Transverse colon (tissue), 4 donors: ENCODE measurements around the gene SLC26A6. TPM values are rescaled to one million over a fixed set of nuclear protein-coding genes. Genes with fewer than 3 reads are reported as not detected.

Experiments used
- DNase-seq: peaks from one replicate; pipeline ENCODE4 v3.0.0-alpha.2; 2019
- H3K27ac ChIP-seq, 4 donors: fragments of 200-600 bp; sonication (generic); 2 replicates each; pipeline ENCODE4 v1.5.1; 2016 to 2018; ENCODE audit warnings: inconsistent platforms in 4 of 4
- H3K27me3 ChIP-seq: fragments of 200-600 bp; sonication (generic); 2 replicates; pipeline ENCODE4 v1.5.1; 2017; ENCODE audit warnings: inconsistent platforms
- H3K36me3 ChIP-seq, 4 donors: fragments of 200-600 bp; sonication (generic); 2 replicates each; pipeline ENCODE4 v1.5.1; 2017 to 2019; ENCODE audit warnings: inconsistent platforms in 4 of 4
- H3K4me1 ChIP-seq, 4 donors: fragments of 200-600 bp; sonication (generic); 2 replicates each; pipeline ENCODE4 v1.5.1; 2017 to 2020; ENCODE audit warnings: inconsistent platforms in 4 of 4
- H3K4me3 ChIP-seq, 4 donors: fragments of 200-600 bp; sonication (generic); 1 replicate in 1 of 4; 2 replicates in 3 of 4; pipeline versions ENCODE4 v1.5.1 to v1.6.1; 2017 to 2019; ENCODE audit warnings: inconsistent platforms in 4 of 4
- H3K9me3 ChIP-seq, 2 donors: fragments of 200-600 bp; sonication (generic); 2 replicates each; pipeline ENCODE4 v1.5.1; 2017 to 2019; ENCODE audit warnings: inconsistent platforms in 2 of 2
- EP300 ChIP-seq: sonication (generic); formaldehyde crosslinking; IDR thresholded peaks from one replicate; pipeline ENCODE4 v1.6.1; 2017; ENCODE audit warnings: antibody characterized with exemption, low read depth
- POLR2A ChIP-seq: fragments of 450-650 bp; IDR thresholded peaks from one replicate; pipeline ENCODE4 v1.6.1; 2016; ENCODE audit warnings: antibody characterized with exemption, mild to moderate bottlenecking, moderate library complexity
- POLR2AphosphoS5 ChIP-seq, 3 donors: sonication (generic); formaldehyde crosslinking; IDR thresholded peaks; one replicate each; pipeline ENCODE4 v1.6.1; 2016; ENCODE audit warnings: antibody characterized with exemption in 3 of 3
- WGBS, 2 donors: methylation state at CpG; one replicate each; pipeline ENCODE4 v1.1.5; 2018; ENCODE audit warnings: low coverage in 1 of 2; 5-methylcytosine and 5-hydroxymethylcytosine counted together
- in situ Hi-C, 4 donors: fragments of 200-750 bp; cut with MboI; loops; one replicate each; pipeline versions ENCODE4 v1.15.0 to v1.15.1; 2017; ENCODE audit warnings: low sequenced_read_pairs in 3 of 4, low pct_ligation_motif_present in 1 of 4, low pct_unique_long_range_greater_than_20kb in 1 of 4
- intact Hi-C: fragments of 100-400 bp; cut with DNase I; formaldehyde crosslinking; loops from one replicate; pipeline ENCODE4 v1.15.1; 2023; ENCODE audit warnings: low total_unique reads
- total RNA-seq, 4 donors: library from RNA; depleted of rRNA; stranded (reverse); fragments of >200 nt; gene quantifications; one replicate each; pipeline ENCODE4 v1.1.0, GENCODE V29; 2016
- TF ChIP-seq, protein P1 (sequence below), 5 experiments: fragments of 200-600 bp in 3 of 5; fragments of 450-650 bp in 2 of 5; sonication (generic) in 3 of 5; IDR thresholded peaks; 1 replicate in 2 of 5; 2 replicates in 3 of 5; pipeline ENCODE4 v1.5.1; 2016 to 2017; ENCODE audit warnings: antibody characterized with exemption in 5 of 5, inconsistent platforms in 3 of 5, mild to moderate bottlenecking in 2 of 5, moderate library complexity in 1 of 5

Gene SLC26A6
- total RNA-seq, 4 donors from 2014 or later, result 134 to 282 (median 193) TPM

DNA sequence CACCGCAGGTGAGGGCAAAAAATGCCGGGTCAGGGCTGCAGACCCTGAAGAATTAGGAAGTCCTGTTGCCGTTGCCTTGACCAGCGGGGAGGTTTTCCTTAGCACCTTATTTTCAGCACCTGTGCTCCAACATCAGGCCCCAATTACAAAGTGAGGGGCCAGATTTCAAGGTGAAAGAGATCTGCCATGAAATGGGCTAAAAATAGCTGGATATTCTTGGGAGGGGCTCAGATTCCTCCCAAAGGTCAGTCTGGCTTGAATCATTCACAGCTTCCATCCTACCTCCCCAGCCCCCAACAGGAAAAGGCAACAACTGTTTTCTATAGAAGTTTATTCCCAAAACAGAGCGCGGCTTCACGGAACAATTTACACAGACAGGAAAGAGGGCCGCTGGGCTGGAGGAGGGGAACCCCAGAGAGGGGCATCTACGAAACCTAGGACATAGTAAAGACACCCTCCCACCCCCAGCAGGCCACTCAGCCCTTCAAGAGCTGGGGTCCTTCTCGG, 941 bp upstream of the SLC26A6 start:
- intact Hi-C loops (no loop called here), in situ Hi-C loops (no loop called here)
- Histone ChIP-seq H3K27ac (peak overlapping the region; percentile 79 to 95 (median 91)), H3K27me3 (no peaks in the 10 kb centered on the region), H3K36me3 (no peaks in the 10 kb centered on the region), H3K9me3 (no peaks in the 10 kb centered on the region), H3K4me1 (peaks cover 15 to 23% (median 20%) of the 10 kb centered on the region in 4 donors), H3K4me3 (peak overlapping the region; percentile 60 to 96 (median 69))
- DNase-seq, result no peak
- WGBS, 2 donors, result 46% methylated on average over 10 of the region's 10 CpGs; no CpG with 5 or more reads in 1 of the 2 donors
- no peak for TF ChIP-seq EP300
- TF ChIP-seq, protein P1, sequence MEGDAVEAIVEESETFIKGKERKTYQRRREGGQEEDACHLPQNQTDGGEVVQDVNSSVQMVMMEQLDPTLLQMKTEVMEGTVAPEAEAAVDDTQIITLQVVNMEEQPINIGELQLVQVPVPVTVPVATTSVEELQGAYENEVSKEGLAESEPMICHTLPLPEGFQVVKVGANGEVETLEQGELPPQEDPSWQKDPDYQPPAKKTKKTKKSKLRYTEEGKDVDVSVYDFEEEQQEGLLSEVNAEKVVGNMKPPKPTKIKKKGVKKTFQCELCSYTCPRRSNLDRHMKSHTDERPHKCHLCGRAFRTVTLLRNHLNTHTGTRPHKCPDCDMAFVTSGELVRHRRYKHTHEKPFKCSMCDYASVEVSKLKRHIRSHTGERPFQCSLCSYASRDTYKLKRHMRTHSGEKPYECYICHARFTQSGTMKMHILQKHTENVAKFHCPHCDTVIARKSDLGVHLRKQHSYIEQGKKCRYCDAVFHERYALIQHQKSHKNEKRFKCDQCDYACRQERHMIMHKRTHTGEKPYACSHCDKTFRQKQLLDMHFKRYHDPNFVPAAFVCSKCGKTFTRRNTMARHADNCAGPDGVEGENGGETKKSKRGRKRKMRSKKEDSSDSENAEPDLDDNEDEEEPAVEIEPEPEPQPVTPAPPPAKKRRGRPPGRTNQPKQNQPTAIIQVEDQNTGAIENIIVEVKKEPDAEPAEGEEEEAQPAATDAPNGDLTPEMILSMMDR (IDR thresholded peaks at IDR 0.05), result no peak

DNA sequence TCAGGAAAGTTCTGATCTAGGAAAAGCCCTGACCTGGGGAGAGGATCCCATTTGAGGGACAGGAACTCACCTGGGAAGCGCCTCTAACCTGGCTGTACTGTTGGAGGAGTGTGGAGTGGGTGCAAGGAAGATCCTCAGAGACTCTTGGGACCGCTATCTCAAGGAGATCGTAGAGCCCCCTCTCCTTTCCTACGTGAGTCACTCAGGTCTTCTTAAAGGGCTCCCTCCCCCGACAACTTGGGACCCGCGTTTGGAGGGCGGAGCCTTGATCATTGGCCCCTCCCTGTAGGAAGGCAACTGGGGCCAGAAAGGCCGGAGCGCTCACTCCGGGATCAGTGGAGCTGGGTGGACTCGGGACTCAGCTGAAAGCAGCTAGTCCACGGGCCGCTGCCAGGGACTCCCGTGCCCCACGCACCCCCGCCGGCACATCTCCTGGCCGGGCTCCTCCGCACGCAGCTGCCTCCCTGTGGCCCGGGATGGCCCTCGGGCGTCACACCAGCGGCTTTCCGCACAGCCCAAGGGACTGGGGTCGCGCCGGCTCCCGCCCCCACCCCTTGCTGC, 520 bp downstream of the SLC26A6 start:
- in situ Hi-C loops, result no loop called here
- H3K4me1 ChIP-seq, result peaks cover 15 to 23% (median 20%) of the 10 kb centered on the region in 4 donors
- DNase-seq, result peak; percentile 69
- peak overlapping the region; percentile 60 to 96 (median 84) for H3K4me3 ChIP-seq
- no peaks in the 10 kb centered on the region for H3K9me3 ChIP-seq
- intact Hi-C loops, result no loop called here
- TF ChIP-seq POLR2AphosphoS5 (IDR thresholded peaks at IDR 0.05), result peak in 1 of 3 donors; percentile 3
- no peak for TF ChIP-seq EP300
- TF ChIP-seq, protein P1 (IDR thresholded peaks at IDR 0.05), result no peak
- H3K27ac ChIP-seq, result peak overlapping the region; percentile 79 to 95 (median 91)
- no peaks in the 10 kb centered on the region for H3K27me3 ChIP-seq
- 2% methylated on average over 20 of the region's 30 CpGs; no CpG with 5 or more reads in 1 of the 2 donors for WGBS, 2 donors
- H3K36me3 ChIP-seq, result peaks cover 0 to 5% (median 3%) of the 10 kb centered on the region in 4 donors

DNA sequence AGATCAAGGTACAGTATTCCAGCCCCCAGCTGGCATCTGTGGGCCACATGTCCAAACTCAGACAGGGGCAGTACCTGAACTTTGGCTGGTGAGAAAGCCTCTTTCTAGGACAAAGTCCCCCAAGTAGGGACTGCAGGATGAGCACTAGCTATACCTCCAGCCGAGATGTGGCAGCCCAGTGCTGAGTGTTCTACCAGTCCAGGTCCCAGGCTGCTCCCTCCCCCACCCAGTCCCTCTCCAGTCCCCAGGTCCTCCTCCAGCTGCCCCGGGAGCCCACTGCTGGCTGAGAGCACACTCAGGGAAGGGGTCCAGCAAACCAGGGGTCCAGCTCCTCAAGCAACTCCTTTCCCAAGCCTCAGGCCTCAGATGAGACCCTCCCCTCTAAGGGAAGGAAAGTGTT, 1.5 kb downstream of the SLC26A6 start:
- DNase-seq, result no peak
- intact Hi-C loops, result no loop called here
- no peak overlapping the region for H3K27ac ChIP-seq
- H3K9me3 ChIP-seq, result no peaks in the 10 kb centered on the region
- H3K36me3 ChIP-seq, result peaks cover 0 to 8% (median 5%) of the 10 kb centered on the region in 4 donors
- peaks cover 15 to 23% (median 20%) of the 10 kb centered on the region in 4 donors for H3K4me1 ChIP-seq
- H3K4me3 ChIP-seq, result peak overlapping the region in 1 of 4 donors; percentile 75
- no peaks in the 10 kb centered on the region for H3K27me3 ChIP-seq
- in situ Hi-C loops, result no loop called here
- TF ChIP-seq, protein P1 (IDR thresholded peaks at IDR 0.05), result no peak
- TF ChIP-seq POLR2AphosphoS5 (IDR thresholded peaks at IDR 0.05), result no peak
- TF ChIP-seq EP300, result no peak
- no peak for TF ChIP-seq POLR2A
- whole genome bisulfite sequencing, 2 donors, result 83% methylated on average over 1 of the region's 2 CpGs; no CpG with 5 or more reads in 1 of the 2 donors

DNA sequence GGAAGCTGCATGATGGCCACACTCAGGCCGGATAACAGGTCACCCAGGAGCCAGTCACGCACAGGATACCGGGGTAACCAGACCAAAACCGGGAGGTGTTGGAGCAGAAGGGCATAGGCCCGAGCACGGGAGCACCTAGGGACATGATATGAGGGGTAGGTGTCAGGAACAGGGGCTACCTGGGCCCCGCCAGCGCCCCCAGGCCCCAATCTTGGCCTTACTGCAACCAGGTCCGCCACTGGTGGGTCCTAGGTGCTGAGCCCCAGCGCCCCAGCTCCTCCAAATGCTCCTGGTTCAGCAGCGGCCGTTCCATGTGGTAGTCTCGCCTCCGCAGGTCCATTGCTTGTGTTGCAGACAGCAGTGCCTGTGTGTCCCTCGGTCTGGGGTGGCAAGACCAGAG, 2.0 kb downstream of the SLC26A6 start:
- no peaks in the 10 kb centered on the region for H3K27me3 ChIP-seq
- peaks cover 15 to 23% (median 20%) of the 10 kb centered on the region in 4 donors for H3K4me1 ChIP-seq
- intact Hi-C loops (no loop called here), in situ Hi-C loops (no loop called here)
- WGBS, 2 donors, result 96% methylated on average over 15 of the region's 15 CpGs; no CpG with 5 or more reads in 1 of the 2 donors
- no peak overlapping the region for H3K4me3 ChIP-seq
- H3K9me3 ChIP-seq, result no peaks in the 10 kb centered on the region
- no peak overlapping the region for H3K27ac ChIP-seq
- no peak for TF ChIP-seq EP300
- TF ChIP-seq, protein P1 (IDR thresholded peaks at IDR 0.05), result no peak
- no peak for TF ChIP-seq POLR2A
- TF ChIP-seq POLR2AphosphoS5 (IDR thresholded peaks at IDR 0.05), result no peak
- H3K36me3 ChIP-seq, result peaks cover 0 to 8% (median 5%) of the 10 kb centered on the region in 4 donors
- no peak for DNase-seq
